CD14-positive monocyte (primary cell): ENCODE results near the gene APBB1. TPM values are rescaled to one million over a fixed set of nuclear protein-coding genes. Genes with fewer than 3 reads are reported as not detected.

Experiments used
- DNase-seq, 3 donors: peaks; one replicate each; pipeline ENCODE4 v3.0.0-alpha.2; 2011 to 2022
- H2AFZ ChIP-seq: 2 replicates; pipeline ENCODE4 v1.6.0; 2012; ENCODE audit warnings: mild to moderate bottlenecking, low read depth, low read length, inconsistent platforms; ENCODE audit not compliant: insufficient read depth, poor library complexity, severe bottlenecking
- H3K27ac ChIP-seq, 2 donors: 1 replicate in 1 of 2; 2 replicates in 1 of 2; pipeline ENCODE4 v1.5.1; 2012 to 2013; ENCODE audit warnings: low read length in 2 of 2, control low read depth in 1 of 2, inconsistent platforms in 1 of 2, low read depth in 1 of 2, mild to moderate bottlenecking in 1 of 2
- H3K27me3 ChIP-seq, 2 donors: one replicate each; pipeline versions ENCODE4 v1.6.0 to v1.6.1; 2011 to 2013; ENCODE audit warnings: low read length in 2 of 2; ENCODE audit not compliant: control insufficient read depth in 2 of 2, insufficient read depth in 2 of 2
- H3K36me3 ChIP-seq, 2 donors: replicated peaks in 1 of 2; 1 replicate in 1 of 2; 2 replicates in 1 of 2; pipeline versions ENCODE4 v1.5.1 to v1.6.1; 2012 to 2013; ENCODE audit warnings: low read length in 2 of 2, control low read depth in 1 of 2, inconsistent platforms in 1 of 2, mild to moderate bottlenecking in 1 of 2; ENCODE audit not compliant: insufficient read depth in 2 of 2, control insufficient read depth in 1 of 2
- H3K4me1 ChIP-seq, 2 donors: 1 replicate in 1 of 2; 2 replicates in 1 of 2; pipeline versions ENCODE4 v1.5.1 to v1.6.1; 2012 to 2013; ENCODE audit warnings: low read length in 2 of 2, control low read depth in 1 of 2, inconsistent platforms in 1 of 2, mild to moderate bottlenecking in 1 of 2, moderate library complexity in 1 of 2; ENCODE audit not compliant: insufficient read depth in 2 of 2, control insufficient read depth in 1 of 2
- H3K4me2 ChIP-seq: replicated peaks from 2 replicates; pipeline ENCODE3; 2012; ENCODE audit warnings: low read length, moderate library complexity, mild to moderate bottlenecking; ENCODE audit not compliant: poor library complexity, severe bottlenecking; ENCODE audit errors: extremely low read depth
- H3K4me3 ChIP-seq, 3 experiments: fragments of 200-600 bp in 1 of 3; sonication (generic) in 1 of 3; replicated peaks in 1 of 3; 1 replicate in 2 of 3; 2 replicates in 1 of 3; pipeline ENCODE4 v1.5.1; 2011 to 2013; ENCODE audit warnings: low read length in 3 of 3, mild to moderate bottlenecking in 3 of 3, control low read depth in 2 of 3, low read depth in 2 of 3, inconsistent platforms in 1 of 3, moderate library complexity in 1 of 3
- H3K79me2 ChIP-seq: 2 replicates; pipeline ENCODE4 v1.6.0; 2012; ENCODE audit warnings: mild to moderate bottlenecking, control low read depth, inconsistent platforms, low read length, moderate library complexity; ENCODE audit not compliant: insufficient read depth
- H3K9ac ChIP-seq: 2 replicates; pipeline ENCODE4 v1.6.0; 2017; ENCODE audit warnings: low read length, mild to moderate bottlenecking; ENCODE audit not compliant: insufficient read depth, poor library complexity, severe bottlenecking
- H3K9me3 ChIP-seq, 2 donors: replicated peaks in 1 of 2; 1 replicate in 1 of 2; 2 replicates in 1 of 2; pipeline versions ENCODE4 v1.5.1 to v1.6.1; 2012 to 2013; ENCODE audit warnings: low read length in 2 of 2, control low read depth in 1 of 2; ENCODE audit not compliant: control insufficient read depth in 1 of 2, insufficient read depth in 1 of 2
- H4K20me1 ChIP-seq: 2 replicates; pipeline ENCODE4 v1.6.0; 2012; ENCODE audit warnings: mild to moderate bottlenecking, low read length, control low read depth, moderate library complexity; ENCODE audit not compliant: insufficient read depth
- H3K27ac Mint-ChIP-seq, 7 donors: one replicate each; pipeline ENCODE4 v1.8.0; 2020; ENCODE audit warnings: mild to moderate bottlenecking in 7 of 7, mixed read lengths in 7 of 7, moderate library complexity in 6 of 7, inconsistent platforms in 2 of 7
- H3K27me3 Mint-ChIP-seq, 3 donors: one replicate each; pipeline ENCODE4 v1.8.0; 2021 to 2022; ENCODE audit warnings: low read depth in 3 of 3, mild to moderate bottlenecking in 3 of 3, mixed read lengths in 3 of 3, moderate library complexity in 3 of 3, inconsistent platforms in 1 of 3
- H3K36me3 Mint-ChIP-seq, 2 donors: one replicate each; pipeline ENCODE4 v1.8.0; 2020; ENCODE audit warnings: mixed read lengths in 2 of 2, inconsistent platforms in 1 of 2, mild to moderate bottlenecking in 1 of 2
- H3K4me1 Mint-ChIP-seq: one replicate; pipeline ENCODE4 v1.8.0; 2020; ENCODE audit warnings: mild to moderate bottlenecking, mixed read lengths
- H3K4me3 Mint-ChIP-seq, 2 donors: one replicate each; pipeline ENCODE4 v1.8.0; 2020; ENCODE audit warnings: mild to moderate bottlenecking in 2 of 2, mixed read lengths in 2 of 2, moderate library complexity in 1 of 2
- H3K9me3 Mint-ChIP-seq, 7 donors: one replicate each; pipeline ENCODE4 v1.8.0; 2020 to 2022; ENCODE audit warnings: mixed read lengths in 7 of 7, mild to moderate bottlenecking in 6 of 7, moderate library complexity in 6 of 7, inconsistent platforms in 2 of 7
- CTCF ChIP-seq: fragments of 200-600 bp; IDR thresholded peaks from one replicate; pipeline ENCODE4 v1.8.0; 2022; ENCODE audit warnings: antibody characterized with exemption, mild to moderate bottlenecking
- WGBS: methylation state at CpG from one replicate; pipeline ENCODE4 v1.1.5; 2013; ENCODE audit warnings: missing lambda C conversion rate; ENCODE audit not compliant: insufficient coverage; 5-methylcytosine and 5-hydroxymethylcytosine counted together
- intact Hi-C, 2 donors: fragments of 100-400 bp; cut with micrococcal nuclease; formaldehyde crosslinking; loops; one replicate each; pipeline versions ENCODE4 v1.15.0 to v1.15.1; 2023
- polyA plus RNA-seq, 3 donors: library from polyadenylated mRNA; depleted of rRNA in 1 of 3; unstranded in 2 of 3; stranded (reverse) in 1 of 3; fragments of 300-500 nt in 2 of 3; fragments of >200 nt in 1 of 3; fragmentation: Illumina TruSeq in 2 of 3; gene quantifications; 1 replicate in 2 of 3; 2 replicates in 1 of 3; pipeline ENCODE4 v1.2.3, GENCODE V29; 2012 to 2021

APBB1 gene
- polyA plus RNA-seq, 3 donors, result 0.85 to 2.5 (median 2.4) TPM

- intact Hi-C loops, result no loop called here
- 38% methylated on average over 1 of the region's 1 CpG for WGBS
- H3K4me1 ChIP-seq, result peaks cover 14 to 21% of the 10 kb centered on the region in 2 donors
- Mint-ChIP-seq H3K9me3 (no peaks in the 10 kb centered on the region), H3K27me3 (peaks cover 0 to 2% (median 0%) of the 10 kb centered on the region in 3 donors), H3K27ac (no peak overlapping the region), H3K4me1 (no peaks in the 10 kb centered on the region), H3K36me3 (no peaks in the 10 kb centered on the region), H3K4me3 (no peak overlapping the region)
- no peaks in the 10 kb centered on the region for H3K9me3 ChIP-seq
- no peaks in the 10 kb centered on the region for H3K36me3 ChIP-seq
- no peak overlapping the region for H3K4me2 ChIP-seq
- no peak overlapping the region for H2AFZ ChIP-seq
- peak; percentile 48 to 67 (median 63) for DNase-seq
- no peaks in the 10 kb centered on the region for H4K20me1 ChIP-seq
- H3K79me2 ChIP-seq, result no peaks in the 10 kb centered on the region
- no peaks in the 10 kb centered on the region for H3K27me3 ChIP-seq
- H3K9ac ChIP-seq, result no peak overlapping the region
- TF ChIP-seq CTCF, result peak; percentile 61
- no peak overlapping the region for H3K4me3 ChIP-seq
- H3K27ac ChIP-seq, result no peak overlapping the region
These were observed 20.2 kb upstream of the APBB1 start for GRCh38 chr11:6438979-6439571.

- Histone ChIP-seq H3K27me3 (no peaks in the 10 kb centered on the region), H3K36me3 (no peaks in the 10 kb centered on the region), H3K27ac (peak overlapping the region in 1 of 2 donors; percentile 17), H2AFZ (peak overlapping the region; percentile 26), H3K4me1 (peaks cover 14 to 21% of the 10 kb centered on the region in 2 donors), H3K9me3 (no peaks in the 10 kb centered on the region), H3K4me3 (no peak overlapping the region), H3K9ac (no peak overlapping the region), H4K20me1 (no peaks in the 10 kb centered on the region), H3K4me2 (no peak overlapping the region), H3K79me2 (no peaks in the 10 kb centered on the region)
- 27% methylated on average over 3 of the region's 3 CpGs for WGBS
- H3K27ac Mint-ChIP-seq, result no peak overlapping the region
- no peaks in the 10 kb centered on the region for H3K9me3 Mint-ChIP-seq
- H3K4me1 Mint-ChIP-seq, result peaks cover under 1% of the 10 kb centered on the region
- no peaks in the 10 kb centered on the region for H3K36me3 Mint-ChIP-seq
- no peak overlapping the region for H3K4me3 Mint-ChIP-seq
- no peak for TF ChIP-seq CTCF
- peaks cover 0 to 2% (median 2%) of the 10 kb centered on the region in 3 donors for H3K27me3 Mint-ChIP-seq
- DNase-seq, result peak; percentile 66 to 77 (median 72)
- intact Hi-C loops, result no loop called here
These were observed 19.1 kb upstream of the APBB1 start for GRCh38 chr11:6437993-6438392.
